Amniotic epithelial cell (primary cell): ENCODE data around the gene ZBTB20.
A peak's percentile ranks its signal among the peaks of the same experiment; 100 is the strongest.

Experiments
- DNase-seq: peaks from one replicate; pipeline ENCODE4 v3.0.0-alpha.2; 2010; ENCODE audit warnings: low read depth

Gene ZBTB20

GRCh38 chr3:114328345-114328744 lies 818.7 kb downstream of the ZBTB20 start:
- no peak for DNase-seq

- DNase-seq = no peak
Measured at GRCh38 chr3:114327665-114328064, 819.4 kb downstream of the ZBTB20 start.

- DNase-seq = no peak
Measured at GRCh38 chr3:114323546-114324254, 823.4 kb downstream of the ZBTB20 start.

- no peak for DNase-seq
Measured at GRCh38 chr3:114320246-114320645, 826.8 kb downstream of the ZBTB20 start.

- DNase-seq = peak; percentile 57
Measured at GRCh38 chr3:114319453-114319852, 827.6 kb downstream of the ZBTB20 start.

- no peak for DNase-seq
Measured at GRCh38 chr3:114318295-114318694, 828.8 kb downstream of the ZBTB20 start.

- no peak for DNase-seq
Measured at GRCh38 chr3:114314282-114314681, 832.8 kb downstream of the ZBTB20 start.

- no peak for DNase-seq
Measured at GRCh38 chr3:114313426-114313825, 833.7 kb downstream of the ZBTB20 start.

GRCh38 chr3:114310695-114311094 lies 836.4 kb downstream of the ZBTB20 start:
- DNase-seq = no peak

- DNase-seq = no peak
Measured at GRCh38 chr3:114308830-114309229, 838.3 kb downstream of the ZBTB20 start.

GRCh38 chr3:114308377-114308776 lies 838.7 kb downstream of the ZBTB20 start:
- DNase-seq = no peak

- DNase-seq = no peak
Measured at GRCh38 chr3:114307832-114308231, 839.3 kb downstream of the ZBTB20 start.

- no peak for DNase-seq
Measured at GRCh38 chr3:114307222-114307830, 839.8 kb downstream of the ZBTB20 start.

GRCh38 chr3:114299941-114300624 lies 847.0 kb downstream of the ZBTB20 start:
- no peak for DNase-seq

- peak; percentile 7 for DNase-seq
Measured at GRCh38 chr3:114299421-114299820, 847.7 kb downstream of the ZBTB20 start.

- no peak for DNase-seq
Measured at GRCh38 chr3:114295946-114296345, 851.1 kb downstream of the ZBTB20 start.

GRCh38 chr3:114294940-114295480 lies 852.1 kb downstream of the ZBTB20 start:
- DNase-seq = no peak

- no peak for DNase-seq
Measured at GRCh38 chr3:114293838-114294535, 853.1 kb downstream of the ZBTB20 start, which contains the start of gene TIGIT. Gene TIGIT (plus strand): TSS chr3:114294028. CDS start chr3:114294062, 34 bp downstream.

GRCh38 chr3:114290911-114291901 lies 855.9 kb downstream of the ZBTB20 start:
- peak; percentile 37 for DNase-seq

- DNase-seq = no peak
Measured at GRCh38 chr3:114286266-114286665, 860.8 kb downstream of the ZBTB20 start.

- DNase-seq = no peak
Measured at GRCh38 chr3:114285648-114286230, 861.3 kb downstream of the ZBTB20 start.
